Mononuclear cell (primary cell): ENCODE results near the gene CITED4. TPM values are rescaled to one million over a fixed set of nuclear protein-coding genes. Genes with fewer than 3 reads are reported as not detected.

Experiments used
- H3K27me3 ChIP-seq: 2 replicates; pipeline ENCODE4 v1.6.0; 2011; ENCODE audit warnings: low read length, control low read depth; ENCODE audit not compliant: insufficient read depth
- H3K4me1 ChIP-seq: 2 replicates; pipeline ENCODE4 v1.5.1; 2011; ENCODE audit warnings: mild to moderate bottlenecking, low read length, control low read depth; ENCODE audit not compliant: insufficient read depth
- H3K4me3 ChIP-seq: 2 replicates; pipeline ENCODE4 v1.5.1; 2011; ENCODE audit warnings: mild to moderate bottlenecking, low read length, moderate library complexity
- H3K9me3 ChIP-seq: 2 replicates; pipeline ENCODE4 v1.5.1; 2011; ENCODE audit warnings: low read depth, mild to moderate bottlenecking, control low read depth, low read length
- total RNA-seq: library from RNA; depleted of rRNA; stranded (reverse); fragments of >200 nt; gene quantifications from one replicate; pipeline ENCODE4 v1.2.3, GENCODE V29; 2012

CITED4 gene
- total RNA-seq, 1 donor = 14.4 TPM

GRCh38 chr1:40873863-40874472 is 11.8 kb upstream of the CITED4 start:
- H3K4me3 ChIP-seq = no peak overlapping the region
- H3K4me1 ChIP-seq = peaks cover 39% of the 10 kb centered on the region
- H3K9me3 ChIP-seq = no peaks in the 10 kb centered on the region
- H3K27me3 ChIP-seq = no peaks in the 10 kb centered on the region

GRCh38 chr1:40872276-40872675 is 10.1 kb upstream of the CITED4 start:
- H3K4me1 ChIP-seq = peaks cover 32% of the 10 kb centered on the region
- no peaks in the 10 kb centered on the region for H3K27me3 ChIP-seq
- no peaks in the 10 kb centered on the region for H3K9me3 ChIP-seq
- no peak overlapping the region for H3K4me3 ChIP-seq

GRCh38 chr1:40870135-40870728 is 8.1 kb upstream of the CITED4 start:
- Histone ChIP-seq H3K4me3 (no peak overlapping the region), H3K27me3 (no peaks in the 10 kb centered on the region), H3K9me3 (no peaks in the 10 kb centered on the region), H3K4me1 (peaks cover 11% of the 10 kb centered on the region)

GRCh38 chr1:40868051-40868723 is 6.0 kb upstream of the CITED4 start:
- Histone ChIP-seq H3K4me3 (no peak overlapping the region), H3K27me3 (no peaks in the 10 kb centered on the region), H3K4me1 (peaks cover 4% of the 10 kb centered on the region), H3K9me3 (no peaks in the 10 kb centered on the region)

- Histone ChIP-seq H3K4me1 (peaks cover 25% of the 10 kb centered on the region), H3K9me3 (no peaks in the 10 kb centered on the region), H3K4me3 (peak overlapping the region; percentile 55), H3K27me3 (no peaks in the 10 kb centered on the region)
Measured at GRCh38 chr1:40861224-40862003, 749 bp downstream of the CITED4 start.

- Histone ChIP-seq H3K4me3 (peak overlapping the region; percentile 55), H3K9me3 (no peaks in the 10 kb centered on the region), H3K4me1 (peaks cover 25% of the 10 kb centered on the region), H3K27me3 (no peaks in the 10 kb centered on the region)
Measured at GRCh38 chr1:40860706-40861223, 1.4 kb downstream of the CITED4 start.

GRCh38 chr1:40858856-40859416 is 3.2 kb downstream of the CITED4 start:
- Histone ChIP-seq H3K4me3 (no peak overlapping the region), H3K9me3 (no peaks in the 10 kb centered on the region), H3K27me3 (no peaks in the 10 kb centered on the region), H3K4me1 (peaks cover 25% of the 10 kb centered on the region)

GRCh38 chr1:40857737-40858136 is 4.4 kb downstream of the CITED4 start:
- no peak overlapping the region for H3K4me3 ChIP-seq
- no peaks in the 10 kb centered on the region for H3K27me3 ChIP-seq
- no peaks in the 10 kb centered on the region for H3K9me3 ChIP-seq
- peaks cover 18% of the 10 kb centered on the region for H3K4me1 ChIP-seq

- Histone ChIP-seq H3K9me3 (no peaks in the 10 kb centered on the region), H3K4me1 (peaks cover 15% of the 10 kb centered on the region), H3K4me3 (no peak overlapping the region), H3K27me3 (no peaks in the 10 kb centered on the region)
Measured at GRCh38 chr1:40856656-40857302, 5.4 kb downstream of the CITED4 start.

- H3K4me1 ChIP-seq = peaks cover 12% of the 10 kb centered on the region
- H3K27me3 ChIP-seq = no peaks in the 10 kb centered on the region
- no peak overlapping the region for H3K4me3 ChIP-seq
- H3K9me3 ChIP-seq = no peaks in the 10 kb centered on the region
Measured at GRCh38 chr1:40856116-40856515, 6.0 kb downstream of the CITED4 start.

GRCh38 chr1:40855513-40855912 is 6.7 kb downstream of the CITED4 start:
- peaks cover 6% of the 10 kb centered on the region for H3K4me1 ChIP-seq
- H3K27me3 ChIP-seq = no peaks in the 10 kb centered on the region
- no peak overlapping the region for H3K4me3 ChIP-seq
- no peaks in the 10 kb centered on the region for H3K9me3 ChIP-seq

GRCh38 chr1:40853885-40854170 is 8.3 kb downstream of the CITED4 start:
- peaks cover 9% of the 10 kb centered on the region for H3K4me1 ChIP-seq
- no peaks in the 10 kb centered on the region for H3K9me3 ChIP-seq
- no peaks in the 10 kb centered on the region for H3K27me3 ChIP-seq
- H3K4me3 ChIP-seq = no peak overlapping the region

- Histone ChIP-seq H3K4me1 (peaks cover 9% of the 10 kb centered on the region), H3K4me3 (no peak overlapping the region), H3K9me3 (no peaks in the 10 kb centered on the region), H3K27me3 (no peaks in the 10 kb centered on the region)
Measured at GRCh38 chr1:40853113-40853884, 8.9 kb downstream of the CITED4 start.

GRCh38 chr1:40851643-40852042 is 10.5 kb downstream of the CITED4 start:
- no peaks in the 10 kb centered on the region for H3K9me3 ChIP-seq
- no peaks in the 10 kb centered on the region for H3K27me3 ChIP-seq
- H3K4me1 ChIP-seq = peaks cover 9% of the 10 kb centered on the region
- H3K4me3 ChIP-seq = no peak overlapping the region
